Thyroid gland (tissue), 4 donors: ENCODE data around the gene ASAP2. TPM values are rescaled to one million over a fixed set of nuclear protein-coding genes. Genes with fewer than 3 reads are reported as not detected.
"Not testable (repeated sequence)": the region's sequence is repeated elsewhere in the genome, so short reads cannot be mapped to it uniquely, and the experiment has no call there.

Experiments used
- DNase-seq, 2 donors: peaks; one replicate each; pipeline ENCODE4 v3.0.0-alpha.2; 2019
- H3K27ac ChIP-seq, 3 donors: fragments of 200-600 bp; sonication (generic); 1 replicate in 2 of 3; 2 replicates in 1 of 3; pipeline ENCODE4 v1.5.1; 2016 to 2019; ENCODE audit warnings: mild to moderate bottlenecking in 1 of 3, moderate library complexity in 1 of 3
- H3K27me3 ChIP-seq: fragments of 200-600 bp; sonication (generic); one replicate; pipeline ENCODE4 v1.5.1; 2019
- H3K36me3 ChIP-seq, 2 donors: fragments of 200-600 bp; sonication (generic); one replicate each; pipeline ENCODE4 v1.5.1; 2016 to 2019
- H3K4me1 ChIP-seq, 2 donors: fragments of 200-600 bp; sonication (generic); one replicate each; pipeline ENCODE4 v1.5.1; 2017 to 2019
- H3K4me3 ChIP-seq, 3 donors: fragments of 200-600 bp; sonication (generic); replicated peaks in 1 of 3; 1 replicate in 2 of 3; 2 replicates in 1 of 3; pipeline ENCODE4 v1.5.1; 2016; ENCODE audit warnings: mild to moderate bottlenecking in 1 of 3
- H3K9me3 ChIP-seq: fragments of 200-600 bp; sonication (generic); one replicate; pipeline ENCODE4 v1.5.1; 2017
- CTCF ChIP-seq, 6 experiments: fragments of 200-600 bp in 3 of 6; fragments of 450-650 bp in 3 of 6; sonication (generic) in 3 of 6; IDR thresholded peaks; one replicate each; pipeline ENCODE4 v1.5.1; 2016 to 2019; ENCODE audit warnings: antibody characterized with exemption in 6 of 6, mild to moderate bottlenecking in 2 of 6, inconsistent platforms in 1 of 6, moderate library complexity in 1 of 6
- POLR2A ChIP-seq, 2 donors: fragments of 450-650 bp; IDR thresholded peaks; one replicate each; pipeline ENCODE4 v1.6.1; 2017; ENCODE audit warnings: antibody characterized with exemption in 2 of 2, mild to moderate bottlenecking in 2 of 2, moderate library complexity in 1 of 2
- WGBS, 2 donors: methylation state at CpG; one replicate each; pipeline ENCODE4 v1.1.5; 2017; 5-methylcytosine and 5-hydroxymethylcytosine counted together
- intact Hi-C: fragments of 100-400 bp; cut with DNase I; formaldehyde crosslinking; loops from one replicate; pipeline ENCODE4 v1.15.1; 2023
- total RNA-seq, 4 donors: library from RNA; depleted of rRNA; stranded (reverse); fragments of >200 nt; gene quantifications; one replicate each; pipeline ENCODE4 v1.2.3, GENCODE V29; 2016

Gene ASAP2
- total RNA-seq, 4 donors from 2014 or later: 40.3 to 55.3 (median 47.3) TPM

- Histone ChIP-seq H3K27me3 (no peaks in the 10 kb centered on the region), H3K9me3 (no peaks in the 10 kb centered on the region), H3K4me1 (peaks cover 55 to 64% of the 10 kb centered on the region in 2 donors), H3K27ac (peak overlapping the region; percentile 47 to 81 (median 75)), H3K4me3 (no peak overlapping the region), H3K36me3 (no peaks in the 10 kb centered on the region)
- peak; percentile 32 to 42 for DNase-seq
- 47 to 49% methylated on average over 14 of the region's 14 CpGs for WGBS, 2 donors
- TF ChIP-seq POLR2A (IDR thresholded peaks at IDR 0.05): no peak
- no peak for TF ChIP-seq CTCF (IDR thresholded peaks at IDR 0.05)
- intact Hi-C loops: no loop called here
These were observed 56.8 kb downstream of the ASAP2 start for GRCh38 chr2:9263428-9263827.

GRCh38 chr2:9264301-9264700 is 57.7 kb downstream of the ASAP2 start:
- 78 to 86% methylated on average over 10 of the region's 10 CpGs for WGBS, 2 donors
- Histone ChIP-seq H3K4me3 (no peak overlapping the region), H3K36me3 (no peaks in the 10 kb centered on the region), H3K27me3 (no peaks in the 10 kb centered on the region), H3K27ac (no peak overlapping the region), H3K9me3 (no peaks in the 10 kb centered on the region), H3K4me1 (peaks cover 47 to 55% of the 10 kb centered on the region in 2 donors)
- no peak for DNase-seq
- intact Hi-C loops: no loop called here
- TF ChIP-seq CTCF (IDR thresholded peaks at IDR 0.05) (no peak), POLR2A (IDR thresholded peaks at IDR 0.05) (no peak)

GRCh38 chr2:9266711-9267110 is 60.1 kb downstream of the ASAP2 start:
- Histone ChIP-seq H3K27me3 (no peaks in the 10 kb centered on the region), H3K4me3 (no peak overlapping the region), H3K36me3 (no peaks in the 10 kb centered on the region), H3K4me1 (peaks cover 32 to 33% of the 10 kb centered on the region in 2 donors), H3K27ac (no peak overlapping the region), H3K9me3 (no peaks in the 10 kb centered on the region)
- 73 to 85% methylated on average over 5 of the region's 5 CpGs for WGBS, 2 donors
- TF ChIP-seq CTCF (IDR thresholded peaks at IDR 0.05) (no peak), POLR2A (IDR thresholded peaks at IDR 0.05) (no peak)
- no peak for DNase-seq
- intact Hi-C loops: no loop called here

GRCh38 chr2:9267286-9267685 is 60.7 kb downstream of the ASAP2 start:
- DNase-seq, H3K9me3 ChIP-seq, H3K36me3 ChIP-seq, intact Hi-C loops, H3K27me3 ChIP-seq, H3K4me3 ChIP-seq, H3K27ac ChIP-seq: not testable (repeated sequence)
- WGBS, 2 donors: 98 to 100% methylated on average over 3 of the region's 3 CpGs
- peaks cover 26 to 28% of the 10 kb centered on the region in 2 donors for H3K4me1 ChIP-seq

- intact Hi-C loops: no loop called here
- 82 to 85% methylated on average over 18 of the region's 18 CpGs for WGBS, 2 donors
- no peaks in the 10 kb centered on the region for H3K36me3 ChIP-seq
- no peak overlapping the region for H3K4me3 ChIP-seq
- no peaks in the 10 kb centered on the region for H3K9me3 ChIP-seq
- H3K27ac ChIP-seq: no peak overlapping the region
- H3K27me3 ChIP-seq: no peaks in the 10 kb centered on the region
- no peak for TF ChIP-seq CTCF (IDR thresholded peaks at IDR 0.05)
- no peak for TF ChIP-seq POLR2A (IDR thresholded peaks at IDR 0.05)
- peaks cover 17 to 18% of the 10 kb centered on the region in 2 donors for H3K4me1 ChIP-seq
- no peak for DNase-seq
These were observed 61.9 kb downstream of the ASAP2 start for GRCh38 chr2:9268301-9269080.
